ENCODE measurements around the gene CD8A.

The CD8A gene

DNA sequence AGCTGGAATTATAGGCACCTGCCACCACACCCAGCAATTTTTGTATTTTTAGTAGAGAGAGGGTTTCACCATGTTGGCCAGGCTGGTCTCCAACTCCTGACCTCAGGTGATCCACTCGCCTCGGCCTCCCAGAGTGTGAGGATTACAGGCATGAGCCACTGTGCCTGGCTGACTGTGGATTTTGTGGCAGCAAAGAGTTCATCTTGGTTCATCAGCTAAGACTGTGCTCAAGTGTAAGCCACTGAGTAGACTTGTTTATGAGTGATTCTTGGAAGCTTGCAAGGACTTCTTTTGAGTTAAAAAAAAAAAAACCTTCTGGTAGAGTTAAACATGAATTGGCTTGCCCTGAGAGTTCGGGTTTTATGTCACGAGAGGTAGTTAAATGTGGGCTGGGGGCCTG is 36.2 kb upstream of the CD8A start:
- TF ChIP-seq CTCF (conservative IDR thresholded peaks at IDR 0.05) = no peak

DNA sequence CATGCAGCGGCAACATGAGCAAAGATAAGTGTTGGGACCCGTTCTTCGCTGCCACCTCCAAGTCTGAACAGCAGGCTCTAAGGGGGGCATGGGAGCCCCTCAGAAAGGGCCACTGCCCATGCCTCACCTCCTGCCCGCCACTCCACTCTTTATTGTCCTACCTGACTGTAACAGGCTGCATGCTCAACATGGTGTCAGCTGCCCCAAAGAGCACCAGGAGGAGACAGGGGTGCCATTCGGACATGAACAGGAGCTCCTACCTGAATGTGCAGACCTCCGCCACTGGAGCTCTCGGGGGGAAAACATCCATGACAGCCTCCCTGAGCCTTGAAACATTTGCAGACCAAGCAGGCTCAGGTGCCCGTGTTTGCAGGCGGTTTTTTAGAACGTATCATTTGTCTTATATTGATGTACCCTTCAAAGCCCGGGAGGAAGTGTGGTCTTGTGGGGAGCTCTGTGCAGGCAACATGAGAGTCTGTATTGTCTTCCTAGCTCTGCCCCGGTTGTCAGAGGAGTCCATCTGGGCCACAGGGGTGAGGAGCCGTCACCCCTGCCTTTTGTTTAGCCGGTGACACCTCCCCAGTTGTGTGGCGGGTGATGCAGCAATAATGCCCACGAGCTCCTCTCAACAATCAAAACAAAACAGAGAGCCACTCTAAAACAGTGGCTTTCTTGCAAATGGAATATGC is 35.1 kb upstream of the CD8A start:
- H3K27ac ChIP-seq = no peak overlapping the region
- no peak for TF ChIP-seq CTCF (conservative IDR thresholded peaks at IDR 0.05)

More for the DNA sequence above, 36.2 kb upstream of the CD8A start:
- no peak overlapping the region for H3K27ac ChIP-seq

DNA sequence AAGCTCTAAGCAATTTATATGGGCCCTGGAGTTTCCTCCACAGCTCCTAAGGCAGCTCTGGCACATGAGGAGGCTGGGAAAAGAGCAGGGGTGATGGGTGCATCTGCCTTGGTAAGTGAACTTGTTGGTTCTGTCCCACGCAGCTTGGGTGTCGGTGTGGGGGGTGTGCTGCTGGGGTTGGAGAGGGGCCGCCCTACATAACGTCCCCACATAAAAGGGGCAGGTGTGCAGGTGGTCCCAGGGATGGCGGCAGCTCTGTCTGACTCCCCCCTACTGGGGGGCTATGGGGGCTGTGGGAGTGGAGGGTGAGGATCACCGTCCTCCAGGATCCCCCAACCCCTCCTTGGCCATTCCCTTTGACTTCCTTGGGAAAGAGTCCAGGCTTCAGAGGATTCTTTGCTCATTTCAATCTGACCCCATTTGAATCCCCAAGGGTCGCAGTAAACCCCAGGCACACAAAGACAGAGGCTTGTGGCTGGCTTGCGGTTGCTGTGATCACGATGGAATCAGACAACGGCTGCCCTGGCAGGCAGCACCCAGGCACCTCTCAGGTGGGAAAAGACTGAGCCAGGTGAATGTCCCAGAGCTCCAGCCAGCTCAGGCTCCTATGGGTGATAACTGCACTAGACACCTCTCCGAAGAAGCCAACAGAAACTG is 34.5 kb upstream of the CD8A start:
- H3K27ac ChIP-seq = no peak overlapping the region
- TF ChIP-seq CTCF (conservative IDR thresholded peaks at IDR 0.05) = no peak

DNA sequence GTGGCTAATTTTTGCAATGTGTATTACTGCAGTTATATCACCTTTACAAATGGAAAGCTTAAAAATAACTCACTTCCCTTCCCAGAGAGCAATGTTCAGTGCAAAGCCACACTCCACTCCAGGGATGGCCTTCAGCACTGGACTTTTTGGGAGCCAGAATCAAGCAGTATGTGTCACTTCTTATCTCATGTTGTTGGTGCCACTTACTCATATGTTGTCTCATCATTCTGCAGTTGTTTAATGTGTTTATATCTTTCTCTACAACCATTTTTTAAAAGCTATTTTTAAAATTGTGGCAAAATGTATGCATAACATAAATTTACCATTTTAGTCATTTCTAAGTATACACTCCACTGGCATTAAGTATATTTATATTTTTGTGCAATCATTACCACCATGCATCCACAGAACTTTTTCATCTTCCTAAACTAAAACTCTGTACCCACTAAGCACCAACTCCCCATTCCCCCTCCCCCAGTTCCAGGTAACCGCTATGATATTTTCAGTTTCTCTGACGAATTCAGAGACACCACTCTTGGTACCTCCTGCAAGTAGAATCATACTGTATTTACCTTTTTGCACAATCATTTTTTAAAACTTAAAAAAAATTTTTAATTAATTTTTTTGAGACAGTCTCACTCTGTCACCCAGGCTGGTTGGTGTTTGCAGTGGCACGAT is 32.1 kb upstream of the CD8A start:
- H3K27ac ChIP-seq = no peak overlapping the region
- no peak for TF ChIP-seq CTCF (conservative IDR thresholded peaks at IDR 0.05)

- TF ChIP-seq CTCF (conservative IDR thresholded peaks at IDR 0.05) = no peak
- no peak overlapping the region for H3K27ac ChIP-seq
Measured at GRCh38 chr2:86821842-86822241, 31.1 kb upstream of the CD8A start.

GRCh38 chr2:86821306-86821705 is 30.6 kb upstream of the CD8A start:
- no peak for TF ChIP-seq CTCF (conservative IDR thresholded peaks at IDR 0.05)
- H3K27ac ChIP-seq = no peak overlapping the region

- no peak overlapping the region for H3K27ac ChIP-seq
- TF ChIP-seq CTCF (conservative IDR thresholded peaks at IDR 0.05) = no peak
Measured at GRCh38 chr2:86818957-86819356, 28.2 kb upstream of the CD8A start.
